ENCODE measurements around the gene EPM2A.
"Not testable (repeated sequence)": the region's sequence is repeated elsewhere in the genome, so short reads cannot be mapped to it uniquely, and the experiment has no call there.

GRCh38 chr6:145742472-145742871 lies 7.2 kb upstream of the EPM2A start:
- not testable (repeated sequence) for TF ChIP-seq CTCF, EZH2phosphoT487 (IDR thresholded peaks at IDR 0.05)
